Fibroblast of lung (primary cell): ENCODE results near the gene GAS2L3.

Experiments used
- CTCF ChIP-seq, 2 donors: IDR thresholded peaks in 1 of 2; conservative IDR thresholded peaks in 1 of 2; 1 replicate in 1 of 2; 2 replicates in 1 of 2; pipeline ENCODE4 v1.5.1; 2011 to 2012; ENCODE audit warnings: low read length in 2 of 2, control low read depth in 1 of 2, inconsistent platforms in 1 of 2, low read depth in 1 of 2, mild to moderate bottlenecking in 1 of 2
- EZH2 ChIP-seq: IDR thresholded peaks from 2 replicates; pipeline ENCODE4 v1.5.1; 2012; ENCODE audit warnings: low read length, control low read depth, mild to moderate bottlenecking; ENCODE audit errors: missing control alignments

DNA sequence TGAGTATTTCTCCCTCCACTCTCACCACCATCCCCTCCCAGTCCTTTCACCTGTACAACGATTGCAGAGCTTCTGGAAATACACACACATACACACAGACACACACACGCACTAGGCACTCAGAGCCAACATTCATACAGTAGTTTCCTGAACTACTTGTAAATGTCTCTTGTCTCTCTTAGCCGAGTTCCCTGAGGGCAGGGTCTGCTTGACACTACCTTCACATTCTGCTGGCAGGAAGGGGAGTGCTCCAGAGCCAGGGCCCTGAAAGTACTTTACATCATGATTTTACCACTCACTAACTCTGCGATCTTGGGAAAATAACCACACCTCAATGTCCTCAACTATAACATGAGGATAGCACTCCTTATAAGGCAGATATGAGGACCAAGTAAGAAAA is 82.7 kb downstream of the GAS2L3 start:
- TF ChIP-seq EZH2 (no peak), CTCF (conservative IDR thresholded peaks at IDR 0.05 in 1 of 2, IDR thresholded peaks at IDR 0.05 in 1 of 2; ENCODE audit: low read depth in 1 of 2, low read length in 2 of 2) (no peak)
